DOHH2 (cell line): ENCODE data around the gene POLN.
"Not testable (repeated sequence)": the region's sequence is repeated elsewhere in the genome, so short reads cannot be mapped to it uniquely, and the experiment has no call there.

Experiments used
- H3F3A ChIP-seq: fragments of 200-600 bp; sonication (generic), shearing (Covaris generic); 2 replicates; pipeline ENCODE4 v1.6.0; 2016; ENCODE audit warnings: antibody characterized with exemption, mild to moderate bottlenecking; ENCODE audit not compliant: control insufficient read depth, insufficient read depth
- H3K27ac ChIP-seq: fragments of 200-600 bp; sonication (generic); 2 replicates; pipeline ENCODE4 v1.5.1; 2014; ENCODE audit warnings: low read depth, mild to moderate bottlenecking, low read length, moderate library complexity
- H3K27me3 ChIP-seq: fragments of 200-600 bp; sonication (generic); 2 replicates; pipeline ENCODE4 v1.6.1; 2014; ENCODE audit warnings: mild to moderate bottlenecking, low read length, mixed read lengths; ENCODE audit not compliant: control insufficient read depth
- H3K36me3 ChIP-seq: fragments of 200-600 bp; sonication (generic); 2 replicates; pipeline ENCODE4 v1.6.1; 2014; ENCODE audit warnings: mild to moderate bottlenecking, low read length, moderate library complexity, mixed read lengths; ENCODE audit not compliant: control insufficient read depth
- H3K4me1 ChIP-seq: fragments of 200-600 bp; sonication (generic); 2 replicates; pipeline ENCODE4 v1.6.1; 2014; ENCODE audit warnings: mild to moderate bottlenecking, low read length, mixed read lengths; ENCODE audit not compliant: control insufficient read depth
- H3K4me2 ChIP-seq: fragments of 200-600 bp; sonication (generic); 2 replicates; pipeline ENCODE4 v1.6.0; 2014; ENCODE audit warnings: mild to moderate bottlenecking, low read length, moderate library complexity
- H3K4me3 ChIP-seq: fragments of 200-600 bp; sonication (generic); 2 replicates; pipeline ENCODE4 v1.5.1; 2014; ENCODE audit warnings: mild to moderate bottlenecking, low read length, mixed read lengths
- H3K79me2 ChIP-seq: fragments of 200-600 bp; sonication (generic); 2 replicates; pipeline ENCODE4 v1.6.1; 2014; ENCODE audit warnings: mild to moderate bottlenecking, low read length, mixed read lengths; ENCODE audit not compliant: control insufficient read depth
- H3K9me2 ChIP-seq: fragments of 200-600 bp; sonication (generic); replicated peaks from 2 replicates; pipeline ENCODE4 v1.6.1; 2014; ENCODE audit warnings: mild to moderate bottlenecking, low read length, mixed read lengths; ENCODE audit not compliant: control insufficient read depth
- H3K9me3 ChIP-seq: fragments of 200-600 bp; sonication (generic); 2 replicates; pipeline ENCODE4 v1.6.1; 2014; ENCODE audit warnings: antibody characterized with exemption, low read length, mixed read lengths; ENCODE audit not compliant: control insufficient read depth, insufficient read depth
- H4K20me1 ChIP-seq: fragments of 200-600 bp; sonication (generic); 2 replicates; pipeline ENCODE4 v1.6.0; 2014; ENCODE audit warnings: low read depth, mild to moderate bottlenecking, antibody characterized with exemption, low read length, moderate library complexity; ENCODE audit not compliant: control insufficient read depth, insufficient read depth
- CTCF ChIP-seq: fragments of 200-600 bp; sonication (generic); IDR thresholded peaks from one replicate; pipeline ENCODE4 v1.5.1; 2014; ENCODE audit warnings: antibody characterized with exemption, mild to moderate bottlenecking, low read depth, low read length; ENCODE audit not compliant: poor library complexity, severe bottlenecking
- EZH2phosphoT487 ChIP-seq: fragments of 200-600 bp; sonication (generic); IDR thresholded peaks from 2 replicates; pipeline ENCODE4 v1.6.1; 2017; ENCODE audit warnings: borderline replicate concordance, mild to moderate bottlenecking, antibody characterized with exemption, low read length, moderate library complexity, mixed read lengths

Gene POLN

GRCh38 chr4:2163311-2163821 is 78.6 kb downstream of the POLN start:
- Histone ChIP-seq H3K9me2 (no peaks in the 10 kb centered on the region), H4K20me1 (no peaks in the 10 kb centered on the region), H3F3A (no peaks in the 10 kb centered on the region), H3K4me1 (no peaks in the 10 kb centered on the region), H3K9me3 (no peaks in the 10 kb centered on the region), H3K79me2 (no peaks in the 10 kb centered on the region), H3K36me3 (no peaks in the 10 kb centered on the region), H3K27me3 (no peaks in the 10 kb centered on the region), H3K4me3 (no peak overlapping the region), H3K4me2 (no peak overlapping the region), H3K27ac (no peak overlapping the region)
- TF ChIP-seq EZH2phosphoT487 (no peak), CTCF (no peak)

GRCh38 chr4:2161092-2161703 is 80.7 kb downstream of the POLN start:
- not testable (repeated sequence) for H3K4me1 ChIP-seq, H3F3A ChIP-seq, H3K27me3 ChIP-seq, H3K4me3 ChIP-seq, H3K79me2 ChIP-seq, H3K9me2 ChIP-seq, H3K4me2 ChIP-seq, H4K20me1 ChIP-seq, H3K36me3 ChIP-seq, H3K9me3 ChIP-seq, H3K27ac ChIP-seq

- no peak overlapping the region for H3K27ac ChIP-seq
- H3K79me2 ChIP-seq = no peaks in the 10 kb centered on the region
- no peaks in the 10 kb centered on the region for H3K9me2 ChIP-seq
- no peaks in the 10 kb centered on the region for H3K36me3 ChIP-seq
- H3K27me3 ChIP-seq = no peaks in the 10 kb centered on the region
- H4K20me1 ChIP-seq = no peaks in the 10 kb centered on the region
- H3K4me1 ChIP-seq = no peaks in the 10 kb centered on the region
- TF ChIP-seq CTCF = no peak
- no peak for TF ChIP-seq EZH2phosphoT487
- no peak overlapping the region for H3K4me3 ChIP-seq
- no peaks in the 10 kb centered on the region for H3F3A ChIP-seq
- no peak overlapping the region for H3K4me2 ChIP-seq
- no peaks in the 10 kb centered on the region for H3K9me3 ChIP-seq
Measured at GRCh38 chr4:2159931-2160330, 82.0 kb downstream of the POLN start.

GRCh38 chr4:2155246-2155645 is 86.7 kb downstream of the POLN start:
- Histone ChIP-seq H3K27ac (no peak overlapping the region), H3F3A (no peaks in the 10 kb centered on the region), H3K4me1 (no peaks in the 10 kb centered on the region), H3K27me3 (peaks cover 7% of the 10 kb centered on the region; the same call in 1 of the 2 replicates), H4K20me1 (no peaks in the 10 kb centered on the region), H3K79me2 (no peaks in the 10 kb centered on the region), H3K36me3 (no peaks in the 10 kb centered on the region), H3K9me2 (no peaks in the 10 kb centered on the region), H3K4me3 (no peak overlapping the region), H3K9me3 (no peaks in the 10 kb centered on the region), H3K4me2 (no peak overlapping the region)
- TF ChIP-seq EZH2phosphoT487 = no peak
- no peak for TF ChIP-seq CTCF
